HTERT RPE-1 (cell line): Measurements from ENCODE around the gene TRMT10C.
"Not testable (repeated sequence)": the region's sequence is repeated elsewhere in the genome, so short reads cannot be mapped to it uniquely, and the experiment has no call there.

Source experiments
- in situ Hi-C: fragments of 300-500 bp; cut with MboI; formaldehyde crosslinking; loops from 4 replicates; pipeline ENCODE4 v1.14.3; 2020; ENCODE audit warnings: low sequenced_read_pairs

Gene TRMT10C

DNA sequence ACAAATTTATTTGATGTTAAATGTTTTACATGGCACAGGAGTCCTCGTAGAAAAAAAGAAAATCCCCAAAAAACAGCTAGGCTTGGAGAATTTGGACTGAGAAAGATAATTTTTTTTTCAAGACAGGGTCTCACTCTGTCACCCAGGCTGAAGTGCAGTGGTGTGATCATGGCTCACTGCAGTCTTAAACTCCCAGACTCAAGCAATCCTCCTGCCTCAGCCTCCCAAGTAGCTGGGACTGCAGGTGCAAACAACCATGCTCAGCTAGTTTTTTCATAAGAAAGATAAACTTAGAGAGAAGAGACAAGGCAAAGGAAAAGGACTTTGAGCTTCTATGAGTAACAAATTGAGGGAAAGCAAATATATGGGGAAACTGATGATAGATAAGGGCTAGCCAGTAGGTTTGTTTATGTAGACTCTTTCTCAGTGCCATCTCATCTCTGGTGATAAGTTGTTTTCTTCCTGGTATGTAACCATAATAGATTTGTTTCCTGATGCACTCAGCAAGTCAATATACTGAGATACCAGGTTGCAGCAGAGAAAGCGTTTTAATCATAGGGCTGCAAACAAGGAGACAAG is 13.1 kb upstream of the TRMT10C start:
- in situ Hi-C loops, result no loop called here

DNA sequence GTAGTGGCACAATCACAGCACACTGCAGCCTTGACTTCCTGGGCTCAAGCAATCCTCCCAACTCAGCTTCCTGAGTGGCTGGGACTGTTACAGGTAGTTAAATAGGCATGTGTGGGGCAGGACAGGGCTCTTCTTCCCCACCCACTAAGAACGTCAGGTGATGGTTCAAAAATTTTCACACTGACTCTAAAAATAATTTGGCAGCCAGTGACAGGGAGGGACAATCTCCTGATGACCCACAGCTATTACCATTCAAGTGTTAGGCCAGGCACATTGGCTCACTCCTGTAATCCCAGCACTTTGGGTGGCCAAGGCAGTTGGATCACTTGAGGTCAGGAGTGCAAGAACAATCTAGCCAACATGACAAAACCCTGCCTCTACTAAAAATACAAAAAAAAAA is 12.2 kb upstream of the TRMT10C start:
- in situ Hi-C loops, result no loop called here

DNA sequence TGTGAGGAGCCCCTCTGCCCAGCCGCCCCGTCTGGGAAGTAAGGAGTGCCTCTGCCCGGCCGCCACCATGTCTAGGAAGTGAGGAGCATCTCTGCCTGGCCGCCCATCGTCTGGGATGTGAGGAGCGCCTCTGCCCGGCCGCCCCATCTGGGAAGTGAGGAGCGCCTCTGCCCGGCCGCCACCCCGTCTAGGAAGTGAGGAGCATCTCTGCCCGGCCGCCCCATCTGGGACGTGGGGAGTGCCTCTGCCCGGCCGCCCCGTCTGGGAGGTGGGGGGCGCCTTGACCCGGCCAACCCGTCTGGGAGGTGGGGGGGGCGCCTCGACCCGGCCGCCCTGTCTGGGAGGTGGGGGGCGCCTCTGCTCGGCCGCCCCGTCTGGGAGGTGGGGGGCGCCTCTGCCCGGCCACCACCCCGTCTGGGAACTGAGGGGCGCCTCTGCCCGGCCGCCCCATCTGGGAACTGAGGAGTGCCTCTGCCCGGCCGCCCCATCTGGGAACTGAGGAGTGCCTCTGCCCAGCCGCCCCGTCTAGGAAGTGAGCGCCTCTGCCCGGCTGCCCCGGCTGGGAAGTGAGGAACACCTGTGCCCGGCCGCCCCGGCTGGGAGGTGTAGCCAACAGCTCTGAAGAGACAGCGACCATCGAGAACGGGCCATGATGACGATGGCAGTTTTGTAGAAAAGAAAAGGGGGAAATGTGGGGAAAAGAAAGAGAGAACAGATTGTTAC is 10.1 kb upstream of the TRMT10C start:
- in situ Hi-C loops, result not testable (repeated sequence)

DNA sequence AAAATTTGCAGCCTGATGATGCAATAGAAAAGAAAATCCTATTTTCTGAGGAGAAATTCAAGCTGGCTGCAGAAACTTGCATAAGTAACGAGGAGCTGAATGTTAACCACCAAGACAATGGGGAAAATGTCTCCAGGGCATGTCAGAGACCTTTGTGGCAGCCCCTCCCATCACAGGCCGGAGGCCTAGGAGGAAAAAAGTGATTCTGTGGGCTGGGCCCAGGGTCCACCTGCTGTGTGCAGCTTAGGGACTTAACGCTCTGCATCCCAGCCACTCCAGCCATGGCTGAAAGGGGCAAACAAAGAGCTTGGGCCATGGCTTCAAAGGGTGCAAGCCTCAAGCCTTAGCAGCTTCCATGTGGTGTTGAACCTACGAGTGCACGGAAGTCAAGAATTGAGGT is 8.3 kb upstream of the TRMT10C start:
- in situ Hi-C loops, result not testable (repeated sequence)

DNA sequence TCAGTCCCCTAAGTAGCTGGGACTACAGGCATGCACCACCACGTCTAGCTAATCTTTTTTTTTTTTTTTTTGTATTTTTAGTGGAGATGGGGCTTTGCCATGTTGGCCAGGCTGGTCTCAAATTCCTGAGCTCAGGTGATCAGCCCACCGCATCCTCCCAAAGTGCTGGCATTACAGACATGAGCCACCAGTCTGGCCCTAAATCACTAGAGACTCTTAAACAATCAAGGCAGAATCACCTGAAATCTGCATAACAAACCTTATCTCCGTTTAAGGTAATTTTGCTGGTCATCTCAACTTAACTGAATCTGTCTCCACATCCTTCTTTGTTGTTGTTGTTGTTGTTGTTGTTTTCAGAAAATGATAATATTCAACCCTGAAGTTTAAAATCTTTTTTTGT is 5.6 kb upstream of the TRMT10C start:
- in situ Hi-C loops, result no loop called here

DNA sequence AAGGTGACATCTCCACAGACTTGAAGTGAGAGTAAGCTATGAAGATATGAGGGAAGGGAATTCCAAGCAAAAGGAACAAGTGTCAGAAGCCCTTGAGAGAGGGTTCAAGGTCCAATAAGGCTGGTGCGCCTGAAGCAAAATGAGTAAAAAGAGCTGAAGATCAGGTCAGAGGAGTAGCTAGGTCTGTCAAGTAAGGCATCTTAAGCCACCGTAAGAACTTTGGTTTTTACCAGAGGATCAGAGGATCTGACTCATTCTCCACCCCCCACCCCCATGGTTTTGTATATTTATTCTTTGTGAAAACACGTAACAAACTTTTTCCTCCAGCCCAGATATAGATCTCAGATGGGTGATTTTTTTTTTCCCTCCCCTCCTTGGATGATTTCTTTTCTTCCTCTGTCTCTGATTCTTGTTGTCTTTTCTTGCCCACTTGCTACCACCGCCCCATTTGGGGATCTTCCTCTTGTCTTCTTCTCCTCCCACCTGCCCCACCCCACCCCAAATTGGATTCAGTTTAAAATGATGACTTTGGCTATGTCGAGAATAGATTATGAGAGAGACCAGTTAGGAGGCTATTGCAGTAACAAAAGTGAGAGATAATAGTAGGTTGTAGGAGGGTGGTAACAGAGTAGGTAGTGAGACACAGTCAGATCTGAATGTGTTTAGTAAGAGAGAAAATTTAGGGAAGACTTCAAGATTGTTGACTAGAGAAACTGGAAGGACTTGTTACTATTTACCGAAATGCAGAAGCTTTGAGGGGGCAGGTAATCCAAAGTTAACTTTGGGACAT is 6.1 kb downstream of the TRMT10C start:
- in situ Hi-C loops, result no loop called here

DNA sequence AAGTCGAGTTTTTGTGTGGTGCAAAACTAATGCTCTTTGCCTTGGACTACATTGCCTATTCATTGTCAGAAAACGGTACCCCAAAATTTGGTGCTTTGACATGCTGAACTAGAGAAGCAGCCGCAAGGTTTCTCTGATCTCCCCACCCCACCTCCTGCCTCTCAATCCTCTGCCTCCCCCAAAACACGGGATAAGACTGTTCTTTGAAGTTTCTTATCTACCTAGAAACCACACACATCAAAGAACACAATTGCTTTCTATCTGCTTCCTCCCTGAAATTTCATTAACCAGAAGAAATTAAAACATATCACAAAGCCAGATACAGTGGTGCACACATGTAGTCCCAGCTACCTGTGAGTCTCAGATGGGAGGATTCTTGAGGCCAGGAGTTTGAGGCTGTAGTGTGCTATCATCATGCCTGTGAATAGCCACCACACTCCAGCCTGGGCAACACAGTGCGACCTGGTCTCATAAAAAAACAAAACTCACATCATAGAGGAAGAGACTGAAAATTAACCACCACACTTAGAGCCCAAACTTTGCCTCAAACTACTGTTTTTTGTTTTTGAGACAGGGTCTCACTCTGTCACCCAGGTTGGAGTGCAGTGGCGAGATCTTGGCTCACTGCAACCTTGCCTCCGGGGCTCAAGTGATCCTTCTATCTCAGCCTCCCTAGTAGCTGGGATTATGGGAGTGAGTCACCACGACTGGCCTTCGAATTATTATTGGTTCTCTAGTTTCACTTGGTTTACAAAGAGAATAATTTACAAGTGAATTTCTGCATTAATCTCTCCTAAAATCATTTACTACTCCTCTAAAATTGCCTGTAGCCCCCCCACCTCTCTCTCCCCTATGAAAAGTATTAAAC is 9.6 kb downstream of the TRMT10C start:
- in situ Hi-C loops, result no loop called here

DNA sequence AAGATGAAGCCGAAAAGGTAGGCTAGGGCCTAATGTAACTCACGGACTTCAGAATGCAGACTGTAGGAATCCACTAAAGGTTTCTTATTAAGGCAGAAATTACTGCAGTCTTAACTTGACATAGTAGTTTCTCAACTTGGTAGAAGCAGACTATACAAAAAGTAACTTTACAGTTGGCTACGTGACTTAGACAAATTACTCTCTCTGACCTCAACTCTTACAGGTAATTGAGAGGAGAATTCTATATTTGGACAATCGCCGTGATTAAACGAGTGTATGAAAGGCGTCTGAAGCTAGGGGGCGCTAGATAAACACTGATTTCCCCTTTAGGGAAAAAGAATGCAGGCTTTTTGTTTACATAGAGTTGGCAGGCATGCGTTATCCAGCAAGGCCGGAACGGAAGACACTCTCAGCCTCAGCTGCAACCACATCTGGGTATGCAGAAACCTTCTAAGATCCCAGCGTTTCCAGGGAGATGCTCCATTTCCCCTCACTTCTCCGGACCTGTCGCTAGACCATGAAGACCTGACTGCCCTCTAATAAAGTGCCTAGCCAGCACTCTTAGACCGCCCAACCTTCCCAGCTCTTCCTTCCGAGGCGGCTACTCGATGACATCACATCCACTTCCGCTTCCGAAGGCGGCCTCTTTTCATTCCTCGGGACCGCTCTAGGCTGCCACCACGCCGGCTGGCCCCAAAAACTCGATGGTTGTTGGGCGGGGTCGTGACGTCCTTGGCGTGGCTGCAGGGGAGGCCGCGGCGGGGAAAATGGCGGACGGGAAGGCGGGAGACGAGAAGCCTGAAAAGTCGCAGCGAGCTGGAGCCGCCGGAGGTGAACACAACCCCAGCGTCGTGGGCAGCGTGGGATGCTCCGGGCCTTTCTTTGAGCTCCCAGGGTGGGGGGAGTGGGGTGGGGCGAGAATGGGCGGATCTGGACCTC is 12.1 kb downstream of the TRMT10C start, which contains the start of gene PCNP:
Gene PCNP (plus strand): TSS at position 732 of the 939 bp plus-strand sequence. CDS start 36 bp downstream, at position 768.
- in situ Hi-C loops, result no loop called here

DNA sequence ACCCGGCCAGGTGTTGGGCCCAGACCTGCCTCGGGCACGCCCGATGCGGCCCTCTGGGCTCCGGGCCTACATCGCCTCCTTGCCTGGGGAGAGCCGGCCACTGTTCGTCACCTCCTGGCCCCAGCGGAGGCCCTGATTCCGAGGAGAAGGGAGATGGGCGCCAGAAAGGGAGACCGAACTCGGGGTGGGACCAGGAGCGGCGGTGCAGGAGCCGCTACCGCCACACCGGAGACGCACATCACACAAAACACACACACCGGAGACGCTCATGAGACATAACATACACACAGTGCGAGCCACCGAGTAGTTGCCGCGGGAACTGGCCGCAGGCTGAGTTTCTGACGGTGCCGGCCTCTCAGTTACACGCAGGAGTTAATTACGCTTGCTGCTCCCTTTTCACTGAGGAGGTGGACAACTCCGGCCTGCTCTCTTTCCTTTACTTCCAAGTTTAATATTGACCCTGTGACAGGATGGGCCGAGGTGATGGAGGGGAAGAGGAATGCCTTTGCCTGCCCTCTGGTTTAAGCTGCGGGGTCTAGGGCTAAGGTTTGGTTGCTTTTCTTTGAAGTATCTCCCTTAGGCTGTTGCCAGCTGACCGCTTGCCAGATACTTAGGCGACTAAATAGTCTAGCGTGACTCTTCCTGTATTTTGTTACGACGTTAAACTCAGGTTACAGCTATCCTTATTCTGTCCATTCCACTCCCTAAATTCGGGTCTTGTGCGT is 12.9 kb downstream of the TRMT10C start:
- in situ Hi-C loops, result no loop called here

DNA sequence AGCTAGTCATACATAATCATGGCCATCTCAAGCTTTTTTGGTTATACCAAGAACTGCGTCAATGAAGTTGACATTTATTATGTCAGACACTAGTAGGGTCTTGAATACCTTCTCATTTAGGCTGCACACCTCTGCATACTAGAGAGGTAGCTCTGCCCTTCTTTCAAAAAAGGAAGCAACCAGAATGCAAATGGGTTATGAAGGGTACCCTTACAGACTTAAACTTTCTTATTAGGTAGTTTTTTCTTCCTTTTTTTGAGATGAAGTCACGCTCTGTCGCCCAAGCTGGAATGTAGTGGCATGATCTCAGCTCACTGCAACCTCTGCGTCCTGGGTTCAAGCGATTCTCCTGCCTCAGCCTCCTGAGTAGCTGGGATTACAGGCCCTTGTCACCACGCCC is 15.6 kb downstream of the TRMT10C start:
- in situ Hi-C loops, result no loop called here

DNA sequence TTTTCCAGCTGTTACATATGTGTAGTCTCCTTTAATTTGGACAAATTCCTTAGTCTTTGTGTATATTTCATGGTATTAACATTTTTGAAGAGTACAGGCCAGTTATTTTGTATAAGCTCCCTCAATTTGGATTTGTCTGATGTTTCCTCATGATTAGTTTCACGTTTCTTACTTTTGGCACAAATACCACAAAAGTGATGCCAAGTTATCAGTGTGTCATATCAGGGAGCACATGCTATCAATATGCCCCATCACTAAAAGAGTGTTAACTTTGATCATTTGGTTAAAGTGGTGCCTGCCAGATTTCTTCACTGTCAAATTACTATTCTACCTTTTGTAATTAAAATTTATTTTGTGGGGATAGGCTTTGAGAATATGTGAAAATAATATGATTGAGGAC is 26.9 kb downstream of the TRMT10C start:
- in situ Hi-C loops, result no loop called here

DNA sequence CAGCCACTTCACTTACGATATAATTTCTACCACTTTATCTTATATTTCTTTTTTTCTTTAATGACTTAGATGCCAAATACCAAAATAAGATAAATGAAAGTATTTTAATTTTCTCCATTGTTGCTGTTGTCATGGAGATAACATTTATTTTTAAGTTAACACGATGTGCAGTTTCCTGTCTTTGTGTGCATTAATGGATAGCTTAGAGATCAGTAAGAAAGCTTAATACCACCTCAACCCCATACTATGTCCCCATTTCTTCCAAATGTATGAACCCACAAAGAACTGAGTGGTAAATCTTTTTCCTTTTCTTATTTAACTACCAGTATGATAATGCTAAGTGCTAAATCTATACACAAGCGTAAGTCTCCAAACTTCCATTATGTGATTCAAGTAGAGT is 29.4 kb downstream of the TRMT10C start:
- in situ Hi-C loops, result no loop called here

DNA sequence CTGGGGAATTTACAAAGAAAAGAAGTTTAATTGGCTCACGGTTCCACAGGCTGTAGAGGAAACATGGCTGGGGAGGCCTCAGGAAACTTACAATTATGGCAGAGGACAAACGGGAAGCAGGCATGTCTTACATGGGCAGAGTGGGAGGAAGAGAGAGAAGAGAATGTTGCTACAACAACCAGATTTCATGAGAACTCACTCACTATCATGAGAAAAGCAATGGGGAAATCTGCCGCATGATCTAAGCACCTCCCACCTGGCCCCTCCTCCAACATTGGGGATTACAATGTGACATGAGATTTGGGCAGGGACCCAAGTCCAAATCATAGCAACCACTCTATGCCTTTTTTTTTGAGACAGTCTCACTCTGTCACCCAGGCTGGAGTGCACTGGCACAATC is 41.1 kb downstream of the TRMT10C start:
- in situ Hi-C loops, result no loop called here

DNA sequence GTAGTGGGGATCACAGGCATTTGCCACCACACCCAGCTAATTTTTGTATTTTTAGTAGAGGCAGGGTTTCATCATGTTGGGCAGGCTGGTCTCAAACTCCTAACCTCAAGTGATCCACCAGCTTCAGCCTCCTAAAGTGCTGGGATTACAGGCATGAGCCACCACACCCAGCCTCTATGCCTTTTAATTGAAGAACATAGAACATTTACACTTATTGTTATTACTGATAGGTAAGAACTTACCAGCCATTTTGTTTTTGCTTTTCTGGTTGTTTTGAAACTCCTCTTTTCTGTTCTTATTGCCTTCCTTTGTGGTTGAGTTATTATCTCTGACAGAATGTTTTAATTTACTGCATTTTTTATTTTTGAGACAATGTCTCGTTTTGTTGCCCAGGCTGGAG is 41.5 kb downstream of the TRMT10C start:
- in situ Hi-C loops, result no loop called here

DNA sequence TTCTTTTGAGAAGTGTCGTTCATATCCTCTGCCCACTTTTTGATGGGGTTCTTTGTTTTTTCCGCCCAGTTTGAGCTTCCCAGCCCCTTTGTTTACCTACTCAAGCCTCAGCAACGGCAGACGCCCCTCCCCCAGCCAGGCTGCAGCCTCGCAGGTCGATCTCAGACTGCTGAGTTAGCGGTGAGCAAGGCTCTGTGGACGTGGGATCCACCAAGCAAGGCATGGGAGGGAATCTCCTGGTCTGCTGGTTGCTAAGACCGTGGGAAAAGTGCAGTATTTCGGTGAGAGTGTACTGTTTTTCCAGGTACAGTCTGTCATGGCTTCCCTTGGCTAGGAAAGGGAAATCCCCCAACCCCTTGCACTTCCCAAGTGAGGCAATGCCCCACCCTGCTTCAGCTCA is 43.7 kb downstream of the TRMT10C start:
- in situ Hi-C loops, result not testable (repeated sequence)

DNA sequence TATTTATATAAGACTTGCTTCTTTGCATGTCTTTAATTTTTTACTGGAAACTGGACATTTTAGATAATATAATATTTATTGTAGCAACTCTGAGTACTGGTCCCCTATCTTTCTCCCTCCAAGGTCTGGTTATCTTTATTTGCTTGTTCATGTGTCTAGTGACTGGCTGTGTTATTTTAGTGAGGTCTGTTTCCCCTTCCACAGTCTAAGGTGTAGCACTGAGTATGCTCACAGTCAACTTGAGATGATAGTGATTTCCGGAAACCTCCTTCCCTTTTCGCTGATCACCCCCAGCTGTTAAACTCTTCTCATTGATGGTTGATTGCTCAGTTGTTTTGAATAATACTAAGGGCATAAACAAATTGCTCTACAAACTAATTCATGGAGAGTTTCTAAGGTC is 49.4 kb downstream of the TRMT10C start:
- in situ Hi-C loops, result no loop called here

DNA sequence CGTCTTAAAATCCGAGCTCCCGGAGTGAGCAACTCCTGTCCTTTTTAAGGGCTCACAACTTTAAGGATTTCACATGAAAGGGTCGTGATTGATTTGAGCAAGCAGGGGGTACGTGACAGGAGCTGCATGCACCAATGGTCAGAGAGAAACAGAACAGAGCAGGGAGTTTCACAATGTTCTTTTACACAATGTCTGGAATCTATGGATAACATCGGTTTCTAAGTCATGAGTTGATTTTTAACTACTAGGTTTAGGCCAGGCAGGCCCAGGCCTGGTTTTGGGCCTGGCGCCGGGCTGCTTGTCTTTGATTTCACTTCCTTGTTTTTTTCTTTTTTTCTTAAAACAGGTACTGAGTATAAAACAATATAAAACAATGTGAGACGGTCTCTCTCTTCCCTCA is 51.3 kb downstream of the TRMT10C start:
- in situ Hi-C loops, result not testable (repeated sequence)

DNA sequence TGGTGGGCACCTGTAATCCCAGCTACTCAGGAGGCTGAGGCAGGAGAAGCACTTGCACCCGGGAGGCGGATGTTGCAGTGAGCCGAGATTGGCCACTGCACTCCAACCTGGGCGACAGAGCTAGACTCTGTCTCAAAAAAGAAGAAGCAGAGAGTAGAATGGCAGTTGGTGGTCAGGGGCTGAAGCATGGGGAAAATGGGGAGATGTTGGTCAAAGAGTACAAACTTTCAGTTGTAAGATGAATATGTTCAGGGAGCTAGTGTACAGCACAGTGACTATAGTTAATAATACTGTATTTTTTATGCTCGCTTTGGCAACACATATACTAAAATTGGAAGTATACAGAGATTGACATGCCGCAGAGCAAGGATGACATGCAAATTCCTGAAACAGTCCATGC is 53.9 kb downstream of the TRMT10C start:
- in situ Hi-C loops, result no loop called here
